Measurements from ENCODE around the gene FNIP1. TPM values are rescaled to one million over a fixed set of nuclear protein-coding genes. Genes with fewer than 3 reads are reported as not detected.

Gene FNIP1
- polyA plus RNA-seq, 1 donor from 2014 or later, result 18.1 TPM

- TF ChIP-seq SMC3 (conservative IDR thresholded peaks at IDR 0.05; ENCODE audit: poor library complexity), result no peak
- no peak for TF ChIP-seq EZH2 (IDR thresholded peaks at IDR 0.05; ENCODE audit: borderline replicate concordance, insufficient read depth, low read length, poor library complexity, severe bottlenecking)
- TF ChIP-seq RAD21 (conservative IDR thresholded peaks at IDR 0.05), result no peak
- no peak for TF ChIP-seq POLR2AphosphoS5 (IDR thresholded peaks at IDR 0.05)
- no peak for TF ChIP-seq EP300 (conservative IDR thresholded peaks at IDR 0.05; ENCODE audit: poor library complexity, severe bottlenecking)
- no peak for TF ChIP-seq REST (IDR thresholded peaks at IDR 0.05; ENCODE audit: borderline replicate concordance)
- no peak for TF ChIP-seq TAF1 (IDR thresholded peaks at IDR 0.05; ENCODE audit: low read depth)
- no peak for TF ChIP-seq MXI1 (conservative IDR thresholded peaks at IDR 0.05; ENCODE audit: poor library complexity, severe bottlenecking)
- TF ChIP-seq CTCF (IDR thresholded peaks at IDR 0.05; ENCODE audit: poor library complexity, severe bottlenecking), result no peak
- Histone ChIP-seq H3K4me2 (ENCODE audit: low read length) (no peak overlapping the region), H3K9me3 (ENCODE audit: low read length) (no peaks in the 10 kb centered on the region), H3K27me3 (ENCODE audit: insufficient read depth, low read depth, low read length) (no peaks in the 10 kb centered on the region), H3F3A (ENCODE audit: insufficient read depth, low read length, poor library complexity, severe bottlenecking) (no peaks in the 10 kb centered on the region), H3K27ac (ENCODE audit: low read length) (no peak overlapping the region), H3K36me3 (ENCODE audit: insufficient read depth, low read length) (peaks cover 9% of the 10 kb centered on the region), H3K4me3 (ENCODE audit: low read length) (no peak overlapping the region), H4K20me1 (ENCODE audit: insufficient read depth) (no peaks in the 10 kb centered on the region), H3K79me2 (replicated peaks; ENCODE audit: insufficient read depth, low read length) (no peaks in the 10 kb centered on the region), H3K9me2 (ENCODE audit: insufficient read depth, low read length) (no peaks in the 10 kb centered on the region), H3K9ac (ENCODE audit: low read length) (no peak overlapping the region), H2AFZ (ENCODE audit: low read depth, low read length) (no peak overlapping the region)
Observed at GRCh38 chr5:131693894-131694293, 102.9 kb downstream of the FNIP1 start.

- no peak for TF ChIP-seq POLR2AphosphoS5 (IDR thresholded peaks at IDR 0.05)
- Histone ChIP-seq H3K4me2 (ENCODE audit: low read length) (no peak overlapping the region), H3K27me3 (ENCODE audit: insufficient read depth, low read depth, low read length) (no peaks in the 10 kb centered on the region), H3K79me2 (replicated peaks; ENCODE audit: insufficient read depth, low read length) (no peaks in the 10 kb centered on the region), H3K9me3 (ENCODE audit: low read length) (no peaks in the 10 kb centered on the region), H3F3A (ENCODE audit: insufficient read depth, low read length, poor library complexity, severe bottlenecking) (no peaks in the 10 kb centered on the region), H2AFZ (ENCODE audit: low read depth, low read length) (no peak overlapping the region), H3K9me2 (ENCODE audit: insufficient read depth, low read length) (no peaks in the 10 kb centered on the region), H3K27ac (ENCODE audit: low read length) (no peak overlapping the region), H3K9ac (ENCODE audit: low read length) (no peak overlapping the region), H4K20me1 (ENCODE audit: insufficient read depth) (no peaks in the 10 kb centered on the region), H3K36me3 (ENCODE audit: insufficient read depth, low read length) (no peaks in the 10 kb centered on the region), H3K4me3 (ENCODE audit: low read length) (no peak overlapping the region)
Observed at GRCh38 chr5:131685516-131686171, 111.2 kb downstream of the FNIP1 start.

Data from neural cell (in vitro differentiated cells).